HG03520 (cell line): ENCODE data around the gene NRG3.

ENCODE experiments used
- ATAC-seq: cut with Tn5 transposase; IDR thresholded peaks from one replicate; pipeline ENCODE4 v1.9.1; 2021; ENCODE audit warnings: mild to moderate bottlenecking, moderate library complexity; ENCODE audit not compliant: unreplicated experiment

Gene NRG3

DNA sequence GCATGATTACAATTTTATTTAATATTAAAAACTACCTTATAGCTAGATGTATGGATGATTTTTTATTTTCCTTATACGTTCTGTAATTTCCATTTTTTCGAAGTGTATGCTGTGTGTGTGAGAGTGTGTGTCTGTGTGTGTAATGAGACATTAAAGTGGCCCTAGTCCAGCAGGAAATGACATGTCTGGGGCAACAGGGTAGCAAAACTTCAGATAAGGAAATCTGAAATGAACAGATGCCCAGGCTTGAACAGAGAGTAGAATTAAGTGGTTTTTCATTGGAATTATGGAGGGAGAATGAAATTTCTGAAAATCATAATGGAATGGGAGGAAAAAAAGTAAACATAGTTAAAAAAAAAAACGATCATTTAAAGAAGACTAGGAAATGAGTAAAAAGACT lies 200.6 kb downstream of the NRG3 start:
- ATAC-seq = no peak

DNA sequence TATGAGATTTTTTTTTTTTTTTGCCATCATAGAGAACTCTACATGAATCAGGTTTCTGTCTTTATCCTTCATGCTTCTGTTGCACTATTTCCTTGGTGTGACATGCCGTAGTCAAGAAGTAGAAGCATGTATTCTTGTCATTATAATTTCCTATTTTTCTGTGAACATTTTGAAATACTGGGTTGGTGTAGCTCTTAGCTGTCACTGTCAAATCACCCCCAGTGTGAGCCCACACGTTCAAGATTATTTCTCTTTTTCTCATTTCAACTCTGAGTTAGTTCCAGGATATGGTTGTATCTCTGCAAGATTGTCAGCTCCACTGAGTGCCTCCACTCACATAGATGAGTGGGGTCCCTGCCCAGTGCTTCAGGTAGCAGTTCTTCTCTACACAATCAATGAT lies 209.5 kb downstream of the NRG3 start:
- no peak for ATAC-seq

DNA sequence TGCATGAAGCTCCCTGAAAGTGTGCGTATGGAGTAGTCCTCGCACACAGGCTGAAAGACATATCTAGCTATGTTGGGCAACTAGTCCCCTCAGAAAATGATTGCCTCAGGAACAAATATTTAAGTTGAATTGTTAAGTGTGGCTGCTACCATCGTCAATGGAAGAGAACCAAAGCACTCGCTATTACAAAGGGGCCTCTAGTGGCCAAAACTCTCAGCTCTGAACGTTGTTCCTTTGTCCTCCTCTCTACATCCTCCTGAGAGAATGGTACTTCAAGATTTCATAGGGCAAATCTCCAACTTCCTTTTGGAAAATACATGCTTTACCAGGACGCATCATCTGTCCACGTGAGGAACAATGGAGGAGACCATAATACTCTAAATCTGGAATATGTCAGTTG lies 209.9 kb downstream of the NRG3 start:
- no peak for ATAC-seq

DNA sequence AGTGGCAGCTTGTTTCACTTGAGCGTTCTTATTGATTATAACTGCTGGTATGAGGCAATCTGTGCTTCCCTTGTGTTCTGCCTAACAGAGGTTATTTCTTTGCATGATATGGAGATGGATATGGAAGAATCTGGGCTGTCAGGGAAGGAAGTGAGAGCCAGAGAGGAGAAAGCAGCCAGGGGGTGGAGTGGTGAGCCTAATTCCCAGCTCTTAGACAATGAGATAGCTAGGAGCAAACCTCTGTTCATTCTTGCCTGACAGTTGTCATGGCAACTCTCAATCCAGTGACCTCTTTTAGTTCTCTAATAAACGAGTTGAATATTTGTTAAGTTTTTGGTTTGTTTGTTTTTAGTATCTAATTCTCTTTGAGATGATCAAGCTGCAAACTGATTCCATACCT lies 214.3 kb downstream of the NRG3 start:
- ATAC-seq = no peak

DNA sequence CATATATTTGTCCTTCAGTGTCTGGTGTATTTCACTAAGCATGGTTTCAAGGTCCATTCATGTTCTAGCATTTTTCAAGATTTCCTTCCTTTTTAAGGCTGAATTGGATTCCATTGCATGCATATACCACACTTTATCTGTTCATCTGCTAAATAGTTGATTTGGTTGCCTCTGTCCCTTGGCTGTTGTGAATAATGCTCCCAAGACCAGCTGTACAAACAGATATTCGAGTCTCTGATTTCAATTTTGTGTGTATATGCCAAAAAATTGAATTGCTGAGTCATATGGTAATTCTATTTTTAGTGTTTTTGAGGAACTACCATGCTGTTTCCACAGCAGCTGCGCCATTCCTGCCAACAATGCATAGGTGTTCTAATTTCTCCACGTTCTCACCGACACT lies 216.4 kb downstream of the NRG3 start:
- no peak for ATAC-seq

DNA sequence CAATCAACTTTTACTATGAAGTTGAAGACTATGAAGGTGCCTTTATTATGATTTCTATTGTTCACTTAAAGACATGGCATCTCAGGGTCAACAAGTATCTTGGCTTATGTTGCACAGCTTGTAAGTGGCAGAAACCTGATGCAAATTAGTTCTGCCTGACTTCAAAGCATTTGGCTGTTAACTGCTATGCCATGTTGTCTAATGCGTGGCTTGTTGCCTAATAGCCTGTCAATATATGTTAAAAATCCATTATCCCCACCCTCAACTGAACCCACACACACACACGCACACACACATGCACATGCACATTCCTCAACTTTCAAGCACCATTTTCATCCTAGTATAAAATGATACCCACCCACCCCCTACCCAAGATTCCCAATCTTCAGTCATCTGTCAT lies 217.1 kb downstream of the NRG3 start:
- no peak for ATAC-seq

DNA sequence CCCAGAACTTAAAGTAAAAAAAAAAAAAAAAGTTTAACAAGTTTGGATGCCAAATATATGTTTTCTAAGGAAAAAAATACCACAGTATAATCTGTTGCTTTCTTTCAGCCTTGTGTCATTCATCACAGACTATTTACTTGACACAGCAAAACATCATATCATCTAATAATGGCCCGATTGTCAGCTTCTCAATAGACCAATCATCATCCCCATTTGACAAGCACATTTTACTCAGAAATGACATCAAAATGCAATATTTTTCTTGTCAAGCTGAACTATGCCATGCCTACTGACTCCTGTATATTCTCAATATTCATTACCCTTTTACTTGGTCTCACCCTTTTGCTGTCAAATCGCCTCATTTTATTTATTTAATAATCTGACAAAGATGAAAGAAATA lies 249.7 kb downstream of the NRG3 start:
- no peak for ATAC-seq

DNA sequence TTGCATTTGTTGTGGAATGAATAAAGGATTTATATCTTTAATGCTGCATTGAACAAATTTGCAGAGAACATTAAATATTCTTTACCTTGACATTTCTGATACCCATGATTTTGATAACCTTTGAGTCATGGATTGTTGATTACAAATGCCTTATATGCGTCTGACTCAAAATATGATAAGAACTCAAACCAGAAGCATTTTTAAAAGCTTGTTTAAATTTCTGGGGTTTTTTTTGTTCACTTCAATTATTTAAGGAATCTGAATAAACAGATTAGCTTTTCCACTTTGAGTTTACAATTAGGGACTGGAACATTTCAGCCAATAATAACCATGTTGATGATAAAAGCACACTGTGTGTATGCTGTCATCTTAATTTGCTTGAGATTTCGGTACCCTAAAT lies 253.5 kb downstream of the NRG3 start:
- no peak for ATAC-seq

DNA sequence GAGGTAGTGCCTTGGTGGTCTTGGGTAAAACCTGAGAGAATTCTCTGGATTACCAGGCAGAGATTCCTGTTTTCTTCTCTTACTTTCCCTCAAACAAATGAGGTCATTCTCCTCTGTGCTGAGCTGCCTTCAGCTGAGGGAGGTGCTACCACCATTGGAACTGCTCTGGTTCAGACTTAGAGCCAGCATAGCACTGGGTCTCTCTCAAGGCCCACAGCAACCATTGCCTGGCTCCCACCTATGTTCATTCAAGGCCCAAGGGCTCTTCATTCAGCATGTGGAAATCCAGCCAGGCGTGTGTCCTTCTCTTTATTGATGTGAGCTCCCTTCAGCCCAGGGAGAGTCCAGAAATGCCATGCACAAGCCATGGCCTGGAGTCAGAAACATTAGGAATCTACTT lies 261.1 kb downstream of the NRG3 start:
- ATAC-seq = no peak

DNA sequence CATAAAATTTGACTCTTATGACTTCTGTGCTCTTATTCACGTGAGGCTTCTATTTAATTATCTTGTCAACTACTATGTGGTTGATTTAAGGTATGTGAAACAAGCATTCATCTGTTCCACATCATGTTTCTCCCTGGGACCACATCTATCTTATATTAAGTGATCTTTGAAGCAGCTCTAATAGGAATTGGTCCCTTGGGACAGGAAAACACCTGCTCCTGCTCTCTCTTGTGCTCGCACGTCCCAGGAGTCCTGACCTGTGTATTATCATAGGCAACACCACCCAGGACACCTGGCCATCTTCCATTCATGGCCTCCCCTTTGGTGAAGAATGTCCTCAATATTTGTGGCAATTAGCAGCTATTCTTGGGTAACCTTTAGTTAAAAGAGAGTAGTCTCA lies 269.2 kb downstream of the NRG3 start:
- ATAC-seq = no peak

DNA sequence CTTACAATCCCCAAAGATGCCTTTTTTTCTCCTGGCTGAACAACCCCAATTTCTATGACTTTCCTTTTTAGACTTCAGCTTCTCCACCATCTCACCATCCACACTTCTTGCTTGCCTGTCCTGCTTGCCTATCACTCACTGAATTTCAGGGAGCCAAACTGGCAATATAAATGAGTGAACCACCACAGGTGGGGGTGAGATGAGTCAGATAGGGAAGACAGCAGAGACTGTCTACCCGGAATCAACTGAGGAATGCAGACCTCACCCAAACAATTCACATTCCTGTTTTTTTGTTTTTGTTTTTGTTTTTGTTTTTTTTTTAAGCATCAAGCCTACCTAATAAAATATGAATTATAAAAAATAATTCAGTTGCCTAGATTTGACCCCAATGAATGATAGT lies 273.8 kb downstream of the NRG3 start:
- ATAC-seq = no peak

DNA sequence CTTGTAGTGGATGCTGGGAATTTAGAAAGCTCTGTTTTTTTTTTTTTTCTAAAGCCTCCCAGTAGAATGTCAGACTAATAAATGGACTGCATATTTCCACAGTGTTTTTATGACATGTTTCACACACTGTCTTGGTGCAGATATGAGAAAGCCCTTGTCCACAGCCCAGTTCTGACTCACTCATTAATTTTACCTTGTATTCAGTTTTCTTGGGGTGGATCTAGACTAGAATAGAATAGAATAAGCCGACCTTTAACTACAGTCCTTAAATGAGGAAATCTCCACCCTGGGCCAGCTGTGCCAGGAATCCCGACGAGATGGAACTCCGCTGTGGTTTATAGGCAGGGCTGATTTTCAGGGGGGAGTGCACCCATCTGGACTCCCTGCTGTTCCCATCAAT lies 274.7 kb downstream of the NRG3 start:
- ATAC-seq = no peak

DNA sequence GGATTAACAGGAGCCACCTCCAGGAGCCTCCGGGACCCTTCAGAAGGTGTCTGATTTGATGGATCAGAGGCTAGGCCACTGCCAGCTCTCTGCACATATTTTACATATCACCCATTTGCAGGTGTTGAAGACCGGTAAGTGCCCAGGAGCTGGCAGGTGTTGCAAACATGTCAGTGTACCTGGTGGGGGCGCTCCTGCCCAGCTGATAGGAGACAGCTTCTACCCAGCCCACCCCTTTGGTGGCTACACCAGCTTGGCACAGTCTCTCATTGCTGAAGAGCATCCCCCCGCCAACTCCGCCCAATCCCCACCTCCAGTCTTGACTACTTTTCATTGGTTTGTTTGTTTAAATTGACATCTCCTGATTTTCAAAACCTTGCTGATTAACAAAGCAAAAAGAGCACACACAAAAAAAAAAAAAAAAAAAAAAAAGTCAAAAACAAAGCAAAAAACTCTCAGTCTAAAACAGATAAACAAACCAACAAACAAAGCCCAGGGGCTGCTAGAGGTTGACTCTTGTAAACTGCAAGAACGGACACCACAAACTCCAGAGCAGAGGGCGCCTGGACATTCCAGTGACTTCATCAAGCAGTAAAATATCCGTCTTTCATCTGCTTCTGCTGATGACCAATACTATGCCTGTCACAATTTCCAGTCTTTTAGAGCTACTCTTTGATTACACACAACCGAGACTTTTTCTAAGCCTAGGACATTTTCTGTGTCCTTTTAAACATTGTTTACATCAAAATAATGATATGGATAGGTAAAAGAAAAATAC lies 275.3 kb downstream of the NRG3 start:
- ATAC-seq = no peak

DNA sequence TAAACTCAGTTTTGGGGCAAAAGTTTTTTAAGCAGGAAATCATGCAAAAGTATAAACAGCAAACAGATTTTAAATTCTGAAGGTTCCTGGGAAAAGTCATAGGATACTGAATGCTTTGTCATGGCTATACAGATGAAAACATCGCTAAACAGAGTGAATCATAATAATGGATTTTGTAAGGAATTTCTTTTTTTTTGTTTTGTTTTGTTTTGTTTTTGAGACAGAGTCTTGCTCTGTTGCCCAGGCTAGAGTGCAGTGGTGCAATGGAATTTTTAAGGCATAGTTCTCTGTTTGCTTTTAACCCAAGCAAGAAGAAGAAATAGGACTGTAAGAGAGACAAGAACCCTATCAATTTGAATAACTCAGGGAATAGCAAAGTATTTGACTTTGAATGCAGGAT lies 285.3 kb downstream of the NRG3 start:
- ATAC-seq = no peak

DNA sequence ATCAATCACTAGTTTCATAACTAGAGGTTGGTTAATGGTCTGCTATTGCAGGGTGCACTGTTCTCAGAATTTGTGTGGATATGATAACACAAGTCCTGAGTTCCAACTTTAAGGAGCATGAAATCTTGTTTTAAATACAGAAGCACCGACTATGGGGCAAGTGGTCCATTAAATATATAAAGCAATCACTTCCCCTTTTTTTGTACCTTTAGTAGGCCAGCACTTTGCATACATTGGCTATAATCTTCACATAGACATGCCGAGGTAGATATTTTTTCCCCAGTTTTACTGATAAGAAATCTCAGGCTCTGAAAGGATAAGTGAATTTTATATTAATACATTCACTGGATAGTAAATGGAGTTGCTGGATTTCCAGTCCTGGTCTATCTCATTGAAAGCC lies 286.3 kb downstream of the NRG3 start:
- ATAC-seq = no peak

DNA sequence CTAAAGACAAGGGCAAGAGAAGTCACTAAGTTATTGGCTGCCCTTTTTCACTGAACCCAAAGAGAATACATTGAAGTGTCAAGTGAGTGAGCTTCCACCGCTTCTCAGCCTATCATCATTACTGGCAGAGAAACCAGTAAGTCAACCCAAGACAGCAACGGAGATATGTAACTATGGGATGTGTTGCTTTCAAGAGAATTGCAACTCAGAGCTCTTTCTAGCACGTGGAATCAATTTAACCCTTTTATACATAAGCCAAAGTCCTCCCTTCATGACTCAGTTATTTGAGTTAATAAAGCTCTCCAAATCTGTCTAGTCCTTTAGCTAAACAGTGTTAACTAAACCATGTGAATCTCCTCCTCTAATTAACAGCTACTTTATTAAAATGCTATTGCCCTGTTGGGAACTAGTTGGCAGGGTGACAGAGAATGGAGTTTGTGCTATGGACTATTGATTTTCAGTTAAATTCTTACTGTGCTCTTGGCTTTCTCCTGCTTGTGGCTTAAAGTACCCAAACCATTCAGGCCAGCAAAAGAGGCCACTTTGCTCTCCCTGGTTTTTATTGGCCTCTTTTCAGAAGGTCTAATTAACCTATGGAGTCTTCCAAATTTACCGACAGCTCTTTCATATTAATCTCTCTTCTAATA lies 287.7 kb downstream of the NRG3 start:
- ATAC-seq = no peak

DNA sequence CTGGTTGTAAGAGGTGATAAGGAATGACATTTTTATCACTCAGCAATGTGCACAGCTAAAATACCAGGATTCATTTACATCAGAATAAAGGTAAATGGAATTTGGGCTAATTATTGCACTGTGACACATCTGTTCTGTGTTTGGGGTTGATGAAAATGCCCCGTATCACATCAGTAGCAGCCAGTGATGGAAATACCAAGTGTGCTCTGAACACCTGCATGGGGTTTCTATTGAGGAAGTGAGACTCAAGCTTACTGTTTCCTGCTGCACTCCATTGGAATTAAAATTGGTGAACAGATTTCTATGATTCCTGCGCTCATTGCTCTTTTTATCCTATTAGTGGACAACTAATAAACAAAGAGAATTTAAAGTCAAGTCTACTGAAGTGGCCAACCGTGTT lies 296.9 kb downstream of the NRG3 start:
- no peak for ATAC-seq

DNA sequence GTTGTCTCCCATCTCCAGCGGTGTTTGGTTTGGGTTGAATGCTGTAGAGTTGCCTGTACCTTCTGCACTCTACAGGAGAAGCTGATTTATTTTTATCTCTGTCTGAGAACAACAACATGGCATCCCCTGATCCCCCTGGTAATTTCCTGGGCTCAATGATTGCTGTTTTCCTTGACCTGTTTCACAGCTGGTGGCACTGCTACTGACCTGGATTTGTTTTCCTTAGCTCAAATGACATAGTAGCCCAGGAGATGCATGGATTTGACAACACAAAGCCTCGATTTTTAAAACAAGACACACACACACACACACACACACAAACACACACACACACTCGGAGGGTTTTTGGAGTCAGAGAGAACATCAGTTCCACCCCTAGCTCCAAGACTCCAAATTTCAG lies 301.6 kb downstream of the NRG3 start:
- no peak for ATAC-seq

DNA sequence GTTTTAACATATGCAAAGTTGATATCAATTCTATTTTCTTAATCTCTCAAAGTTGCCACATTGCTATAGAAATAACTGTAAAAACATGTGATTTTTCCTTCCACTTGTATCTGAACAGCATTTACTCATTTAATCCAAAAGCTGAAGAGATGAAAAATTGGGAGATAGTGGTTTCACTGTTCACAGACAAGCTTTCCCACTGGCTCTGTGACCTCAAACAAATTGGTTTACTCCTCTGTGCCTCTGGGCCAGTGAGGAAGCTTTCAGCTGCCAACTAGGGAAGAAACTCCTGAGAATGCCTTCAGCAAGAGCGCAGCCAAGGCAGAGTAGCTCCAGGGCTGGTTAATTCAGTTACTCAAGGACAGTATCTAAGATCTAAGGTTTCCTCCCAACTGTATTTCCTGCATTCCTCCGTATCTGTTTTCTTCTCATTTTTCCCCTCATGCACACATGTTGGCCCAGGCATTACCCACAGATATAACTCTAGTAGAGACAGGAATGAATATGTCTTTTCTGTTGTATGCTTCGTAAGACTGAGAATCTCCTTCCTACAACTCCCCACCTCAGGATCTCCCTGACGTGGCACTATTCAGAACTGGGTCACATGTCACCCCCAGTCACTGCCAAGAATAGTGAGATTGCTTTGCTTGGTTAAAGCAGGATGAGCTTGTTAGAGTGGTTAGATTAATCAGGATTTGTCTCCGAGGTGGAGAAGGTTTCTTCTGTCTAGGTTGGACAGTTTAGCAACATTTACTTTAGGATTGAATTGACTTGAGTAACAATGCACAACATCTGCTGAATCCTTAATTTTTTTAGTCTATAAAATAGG lies 315.7 kb downstream of the NRG3 start:
- no peak for ATAC-seq

DNA sequence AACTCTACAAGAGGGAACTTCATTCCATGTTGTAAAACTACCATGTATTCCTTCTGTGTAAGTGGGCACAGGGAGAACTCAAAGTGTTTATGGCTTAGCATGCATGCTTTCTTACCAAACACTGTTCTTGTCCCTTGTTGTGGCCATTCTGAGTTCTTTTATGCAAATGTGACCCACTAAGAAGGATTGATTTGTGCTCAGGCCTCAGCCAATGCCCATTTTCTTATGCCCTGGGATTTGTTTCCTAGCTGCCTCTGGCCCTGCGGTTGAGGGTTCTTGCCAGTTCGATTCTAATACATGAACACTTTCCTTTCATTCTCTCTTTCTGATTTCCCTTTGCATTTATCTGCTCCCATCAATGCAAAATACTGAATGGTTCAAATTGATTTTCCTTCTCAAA lies 316.7 kb downstream of the NRG3 start:
- ATAC-seq = no peak

DNA sequence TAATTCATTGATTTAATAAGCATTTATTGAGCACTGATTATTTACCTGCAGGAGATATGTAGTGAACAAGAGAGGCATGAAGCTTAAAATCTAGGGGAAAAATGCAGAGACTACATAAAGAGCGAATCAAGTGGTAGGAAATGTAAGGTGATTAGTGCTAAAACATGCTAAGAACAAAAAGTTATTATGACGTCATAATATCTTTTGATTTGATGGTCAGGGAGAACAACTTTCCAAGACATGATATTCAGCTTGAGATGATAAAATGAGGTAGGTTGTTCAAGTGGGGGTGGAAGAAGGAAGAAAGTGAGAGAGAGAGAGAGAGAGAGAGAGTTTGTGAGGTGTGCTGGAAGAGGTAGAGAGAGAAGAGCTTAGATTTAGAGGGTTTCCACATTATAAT lies 317.7 kb downstream of the NRG3 start:
- ATAC-seq = no peak

DNA sequence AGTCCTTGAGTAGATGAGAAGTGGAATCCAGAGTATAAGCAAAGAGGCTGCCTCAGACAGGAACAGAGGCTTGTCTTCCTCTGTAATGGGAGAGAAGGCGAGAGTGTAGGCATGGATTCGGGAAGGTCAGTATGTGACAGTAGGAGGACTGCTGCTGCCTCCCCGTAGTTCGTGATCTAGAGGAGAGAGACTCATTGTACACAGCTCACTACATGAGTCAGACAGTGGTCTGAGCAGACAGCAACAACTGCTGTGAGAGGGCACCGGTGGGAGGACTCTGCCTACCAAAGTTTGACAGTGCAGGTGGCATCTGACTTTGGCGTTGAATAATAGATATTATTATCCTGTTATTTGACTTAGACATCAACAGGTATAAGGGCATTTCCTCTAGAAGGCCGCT lies 319.4 kb downstream of the NRG3 start:
- no peak for ATAC-seq
